GM23248 (cell line): Measurements from ENCODE around the gene IRX2. TPM values are rescaled to one million over a fixed set of nuclear protein-coding genes. Genes with fewer than 3 reads are reported as not detected.

Experiments used
- DNase-seq: peaks from one replicate; pipeline ENCODE4 v3.0.0-alpha.2; 2015
- H2AFZ ChIP-seq: fragments of 200-600 bp; sonication (generic); 2 replicates; pipeline ENCODE4 v1.6.1; 2016; ENCODE audit warnings: antibody characterized with exemption
- H3F3A ChIP-seq: fragments of 200-600 bp; sonication (generic); 2 replicates; pipeline ENCODE4 v1.6.1; 2016; ENCODE audit warnings: mild to moderate bottlenecking, antibody characterized with exemption, mixed run types; ENCODE audit not compliant: insufficient read depth
- H3K27ac ChIP-seq: fragments of 200-600 bp; sonication (generic); 2 replicates; pipeline ENCODE4 v1.5.1; 2016; ENCODE audit warnings: mild to moderate bottlenecking
- H3K27me3 ChIP-seq: fragments of 200-600 bp; sonication (generic); replicated peaks from 2 replicates; pipeline ENCODE4 v1.6.1; 2016; ENCODE audit warnings: mild to moderate bottlenecking; ENCODE audit not compliant: insufficient read depth
- H3K36me3 ChIP-seq: fragments of 200-600 bp; sonication (generic); 2 replicates; pipeline ENCODE4 v1.6.1; 2016; ENCODE audit warnings: low read depth, mild to moderate bottlenecking
- H3K4me1 ChIP-seq: fragments of 200-600 bp; sonication (generic); 2 replicates; pipeline ENCODE4 v1.6.1; 2016; ENCODE audit warnings: mild to moderate bottlenecking; ENCODE audit not compliant: insufficient read depth
- H3K4me2 ChIP-seq: fragments of 200-600 bp; sonication (generic); one replicate; pipeline ENCODE4 v1.6.1; 2016; ENCODE audit warnings: mild to moderate bottlenecking; ENCODE audit not compliant: unreplicated experiment
- H3K4me3 ChIP-seq: fragments of 200-600 bp; sonication (generic); 2 replicates; pipeline ENCODE4 v1.5.1; 2016; ENCODE audit warnings: mild to moderate bottlenecking
- H3K79me2 ChIP-seq: fragments of 200-600 bp; sonication (generic); 2 replicates; pipeline ENCODE4 v1.6.1; 2016; ENCODE audit warnings: mild to moderate bottlenecking; ENCODE audit not compliant: insufficient read depth
- H3K9ac ChIP-seq: fragments of 200-600 bp; sonication (generic); 2 replicates; pipeline ENCODE4 v1.6.1; 2016; ENCODE audit warnings: mild to moderate bottlenecking
- H3K9me2 ChIP-seq: fragments of 200-600 bp; sonication (generic); 2 replicates; pipeline ENCODE4 v1.6.1; 2016; ENCODE audit warnings: mixed run types, mild to moderate bottlenecking, moderate library complexity; ENCODE audit not compliant: insufficient read depth
- H3K9me3 ChIP-seq: fragments of 200-600 bp; sonication (generic); one replicate; pipeline ENCODE4 v1.6.1; 2017; ENCODE audit warnings: low read depth
- H4K20me1 ChIP-seq: fragments of 200-600 bp; sonication (generic); 2 replicates; pipeline ENCODE4 v1.6.0; 2016; ENCODE audit not compliant: insufficient read depth
- EZH2 ChIP-seq: fragments of 200-600 bp; sonication (generic); IDR thresholded peaks from 2 replicates; pipeline ENCODE4 v1.6.1; 2018; ENCODE audit warnings: antibody characterized with exemption, mild to moderate bottlenecking; ENCODE audit not compliant: insufficient read depth, poor library complexity, severe bottlenecking
- EZH2phosphoT487 ChIP-seq: fragments of 200-600 bp; sonication (generic); IDR thresholded peaks from 2 replicates; pipeline ENCODE4 v1.6.1; 2018; ENCODE audit warnings: antibody characterized with exemption, moderate library complexity, mild to moderate bottlenecking, low read depth; ENCODE audit not compliant: insufficient read depth
- WGBS, 2 experiments: methylation state at CpG; one replicate each; pipeline ENCODE4 v1.1.6; 2015 to 2017; ENCODE audit warnings: low lambda C conversion rate in 2 of 2, low coverage in 1 of 2; ENCODE audit errors: missing lambda C conversion rate in 2 of 2; 5-methylcytosine and 5-hydroxymethylcytosine counted together
- in situ Hi-C: fragments of 300-500 bp; cut with MboI; formaldehyde crosslinking; loops from 2 replicates; pipeline ENCODE4 v1.15.0; 2020
- polyA plus RNA-seq: library from polyadenylated mRNA; unstranded; fragments of >200 nt; fragmentation: Nextera tagmentation; extraction: Ambion mirVana; gene quantifications from 2 replicates; pipeline ENCODE4 v1.2.1, GENCODE V29; 2016
- total RNA-seq: library from RNA; depleted of rRNA; stranded (reverse); fragments of >200 nt; shearing (Covaris generic); gene quantifications from 2 replicates; pipeline ENCODE4 v1.2.3, GENCODE V29; 2014

IRX2 gene
- total and polyA plus RNA-seq, 2 experiments from 2014 or later, result 6.1 to 30.6 TPM

DNA sequence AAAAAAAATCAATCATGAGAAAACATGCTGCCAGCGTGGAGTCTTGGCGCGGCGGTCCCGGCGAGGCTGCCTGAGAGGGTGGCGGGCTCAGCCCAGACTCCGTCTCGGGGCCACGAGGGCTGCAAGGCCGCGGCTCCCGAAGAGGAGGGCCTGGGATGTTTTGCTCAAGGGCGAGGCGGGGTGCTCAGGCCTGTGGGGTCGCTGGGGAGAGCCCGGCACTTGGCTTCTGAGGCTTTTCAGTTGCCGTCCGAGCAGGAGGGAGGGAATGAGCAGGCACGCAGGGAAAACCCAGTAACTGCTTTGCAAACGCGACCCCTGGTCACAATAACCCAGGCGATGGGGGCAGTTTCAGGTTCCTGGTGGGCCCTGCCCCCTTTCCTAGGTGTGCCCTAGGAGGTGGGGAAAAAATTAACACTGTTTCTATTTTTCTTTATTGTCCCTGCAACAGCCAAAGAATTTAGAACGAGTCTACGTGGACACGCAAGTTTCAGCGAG is 3.2 kb upstream of the IRX2 start:
- Histone ChIP-seq H3K27me3 (no peaks in the 10 kb centered on the region), H3K36me3 (no peaks in the 10 kb centered on the region), H3K4me2 (peak overlapping the region; percentile 87), H2AFZ (peak overlapping the region; percentile 86), H3K79me2 (peaks cover 47% of the 10 kb centered on the region), H3F3A (peaks cover 19% of the 10 kb centered on the region), H3K9ac (peak overlapping the region; percentile 82), H3K9me3 (no peaks in the 10 kb centered on the region), H4K20me1 (no peaks in the 10 kb centered on the region), H3K9me2 (no peaks in the 10 kb centered on the region), H3K27ac (peak overlapping the region; percentile 80), H3K4me1 (peaks cover 38% of the 10 kb centered on the region), H3K4me3 (peak overlapping the region; percentile 81)
- WGBS, 2 experiments, result 2 to 3% methylated on average over 27 of the region's 27 CpGs
- in situ Hi-C loops, result no loop called here
- TF ChIP-seq EZH2phosphoT487 (no peak), EZH2 (no peak)
- peak; percentile 74 for DNase-seq

DNA sequence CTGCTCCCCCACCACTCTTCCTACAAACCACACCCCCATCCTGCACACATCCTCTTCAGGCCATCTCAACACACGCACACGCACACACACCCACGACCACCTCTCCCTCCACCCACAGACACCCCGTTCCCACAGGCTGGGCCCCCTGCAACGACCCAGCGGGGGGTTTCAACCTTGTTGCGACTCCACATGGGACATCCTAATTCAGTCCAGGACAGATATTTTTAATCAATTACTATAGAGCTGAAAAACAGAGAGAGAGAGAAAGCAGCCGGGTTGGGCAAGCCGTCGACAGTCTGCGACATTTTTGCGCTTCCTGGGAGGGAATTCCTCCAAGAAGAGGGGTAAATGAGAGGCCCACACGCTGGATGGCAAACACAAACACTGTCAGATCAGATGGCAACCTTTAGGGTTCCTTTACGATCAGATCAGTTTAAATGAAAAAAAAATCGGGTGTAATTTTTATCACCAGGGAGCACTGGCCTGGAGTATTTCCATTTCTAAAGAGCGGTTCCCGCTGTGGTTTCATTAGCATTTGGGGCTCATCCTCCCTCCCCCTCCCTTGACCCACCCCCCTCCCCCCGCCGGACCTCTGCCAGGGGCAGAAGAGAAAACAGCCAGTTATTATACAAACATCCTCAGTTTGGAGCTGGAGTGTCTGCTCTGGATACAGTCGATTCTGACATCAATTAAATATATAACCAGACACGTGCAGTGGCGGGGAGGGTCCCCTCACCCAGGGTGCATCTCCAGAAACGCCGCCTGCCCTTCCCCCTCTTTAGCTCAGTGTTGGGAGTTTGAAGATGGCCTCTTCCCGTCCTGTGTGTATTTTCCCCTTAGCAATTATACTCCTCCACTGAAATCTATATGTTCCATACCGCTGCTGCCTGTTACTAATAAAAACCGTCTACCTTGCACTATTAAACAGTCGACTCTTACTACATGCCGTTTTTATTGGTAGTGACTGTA is 2.3 kb upstream of the IRX2 start:
- peak overlapping the region; percentile 94 for H3K4me2 ChIP-seq
- no peaks in the 10 kb centered on the region for H3K36me3 ChIP-seq
- peaks cover 33% of the 10 kb centered on the region for H3K4me1 ChIP-seq
- H2AFZ ChIP-seq, result peak overlapping the region; percentile 86
- no peaks in the 10 kb centered on the region for H3K27me3 ChIP-seq
- H3K9ac ChIP-seq, result peak overlapping the region; percentile 82
- no peaks in the 10 kb centered on the region for H3K9me2 ChIP-seq
- peak; percentile 59 for DNase-seq
- peaks cover 16% of the 10 kb centered on the region for H3F3A ChIP-seq
- in situ Hi-C loops, result no loop called here
- H3K79me2 ChIP-seq, result peaks cover 56% of the 10 kb centered on the region
- peak overlapping the region; percentile 80 for H3K27ac ChIP-seq
- TF ChIP-seq EZH2phosphoT487, result no peak
- no peak for TF ChIP-seq EZH2
- no peaks in the 10 kb centered on the region for H3K9me3 ChIP-seq
- 2 to 3% methylated on average over 29 of the region's 29 CpGs for WGBS, 2 experiments
- H4K20me1 ChIP-seq, result no peaks in the 10 kb centered on the region
- peak overlapping the region; percentile 81 for H3K4me3 ChIP-seq

DNA sequence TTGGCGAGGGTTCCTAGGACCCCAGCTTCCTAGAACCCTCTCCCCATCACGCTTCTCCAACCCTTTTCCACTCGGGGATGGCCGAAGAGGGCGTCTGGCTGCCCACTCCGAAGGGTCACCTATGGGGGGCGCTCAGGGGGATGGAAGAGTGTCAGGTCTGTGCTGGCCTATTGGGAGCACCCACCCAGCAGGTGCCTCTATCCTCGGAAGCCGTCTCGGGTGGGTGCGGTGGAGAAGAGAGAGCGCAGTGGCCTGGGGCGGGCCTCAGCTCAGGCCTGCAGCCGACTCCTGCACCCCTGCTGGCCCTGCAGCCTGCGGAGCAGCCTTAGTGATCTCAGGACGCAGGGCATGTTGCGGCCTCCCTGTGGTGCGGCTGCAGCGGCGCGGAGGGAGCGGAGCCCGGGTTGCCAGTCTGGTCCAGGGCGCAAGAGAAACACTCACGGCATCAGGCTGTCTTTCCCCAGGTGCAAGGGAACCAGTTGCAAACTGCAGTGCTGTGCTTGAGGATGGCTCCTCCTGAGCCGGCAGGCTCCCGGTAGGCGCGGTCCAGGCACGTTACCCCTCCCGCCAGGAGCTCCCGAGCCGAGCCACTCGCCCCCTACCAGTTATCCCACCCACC is 1.5 kb upstream of the IRX2 start:
- Histone ChIP-seq H3K79me2 (peaks cover 64% of the 10 kb centered on the region), H3K27ac (peak overlapping the region; percentile 73), H3K4me1 (peaks cover 26% of the 10 kb centered on the region), H3K36me3 (no peaks in the 10 kb centered on the region), H2AFZ (peak overlapping the region; percentile 74), H3K9me2 (no peaks in the 10 kb centered on the region), H4K20me1 (no peaks in the 10 kb centered on the region), H3K9ac (peak overlapping the region; percentile 82), H3K9me3 (no peaks in the 10 kb centered on the region), H3K4me2 (peak overlapping the region; percentile 94), H3F3A (peaks cover 10% of the 10 kb centered on the region), H3K4me3 (peak overlapping the region; percentile 81), H3K27me3 (no peaks in the 10 kb centered on the region)
- 2 to 6% methylated on average over 28 of the region's 34 CpGs for WGBS, 2 experiments
- DNase-seq, result peak; percentile 81
- in situ Hi-C loops, result no loop called here
- TF ChIP-seq EZH2phosphoT487 (no peak), EZH2 (no peak)

DNA sequence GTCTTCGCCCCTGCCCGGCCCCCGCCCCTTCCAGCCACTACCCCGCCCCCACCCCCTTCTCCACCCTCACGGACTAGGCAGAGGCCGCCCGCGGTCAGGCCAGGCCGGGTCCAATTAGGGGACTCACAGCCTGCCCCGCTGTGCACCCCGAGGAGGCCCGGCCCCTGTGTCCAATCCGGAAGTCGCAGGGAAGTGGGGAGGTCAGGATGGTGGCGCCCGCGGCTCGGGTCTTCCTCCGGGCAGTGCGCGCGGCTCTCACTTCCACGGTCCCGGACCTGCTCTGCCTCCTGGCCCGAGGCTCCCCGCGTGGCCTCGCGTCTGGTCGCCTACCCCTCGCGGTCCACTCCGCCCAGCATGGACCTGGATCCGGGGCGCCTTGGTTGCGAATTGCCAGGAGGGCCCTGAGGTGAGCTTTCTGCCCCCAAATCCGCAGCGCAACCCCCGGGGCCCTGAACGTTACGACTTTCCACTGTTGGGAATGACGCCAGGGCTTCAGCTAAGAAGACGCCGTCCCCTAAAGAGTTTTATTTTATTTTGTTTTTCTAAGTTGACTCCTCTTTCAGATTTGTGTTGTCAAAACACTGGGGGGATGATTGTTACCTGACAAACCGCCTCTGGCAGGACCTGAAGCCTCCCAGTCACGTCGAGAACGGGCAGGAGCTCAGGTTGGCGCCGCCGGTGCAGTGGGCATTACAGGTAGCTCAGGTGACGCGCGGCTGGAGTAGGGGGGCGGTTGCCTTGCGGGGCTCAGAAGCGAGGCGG is 763 bp upstream of the IRX2 start:
- Histone ChIP-seq H3K4me3 (peak overlapping the region; percentile 81), H3K27ac (peak overlapping the region; percentile 73), H3F3A (peaks cover 4% of the 10 kb centered on the region; the same call in 1 of the 2 replicates), H3K9me2 (no peaks in the 10 kb centered on the region), H3K4me2 (peak overlapping the region; percentile 94), H3K36me3 (no peaks in the 10 kb centered on the region), H3K79me2 (peaks cover 71% of the 10 kb centered on the region), H3K9ac (peak overlapping the region; percentile 82), H2AFZ (peak overlapping the region; percentile 74), H4K20me1 (no peaks in the 10 kb centered on the region), H3K27me3 (no peaks in the 10 kb centered on the region), H3K9me3 (no peaks in the 10 kb centered on the region), H3K4me1 (peaks cover 21% of the 10 kb centered on the region)
- DNase-seq, result peak; percentile 81
- no peak for TF ChIP-seq EZH2
- no peak for TF ChIP-seq EZH2phosphoT487
- 5 to 6% methylated on average over 55 to 58 of the region's 58 CpGs for WGBS, 2 experiments
- in situ Hi-C loops, result no loop called here
